Measurements from ENCODE around the gene RHD. TPM values are rescaled to one million over a fixed set of nuclear protein-coding genes. Genes with fewer than 3 reads are reported as not detected.

Gene RHD
- total RNA-seq, 1 experiment from 2014 or later, result not detected

DNA sequence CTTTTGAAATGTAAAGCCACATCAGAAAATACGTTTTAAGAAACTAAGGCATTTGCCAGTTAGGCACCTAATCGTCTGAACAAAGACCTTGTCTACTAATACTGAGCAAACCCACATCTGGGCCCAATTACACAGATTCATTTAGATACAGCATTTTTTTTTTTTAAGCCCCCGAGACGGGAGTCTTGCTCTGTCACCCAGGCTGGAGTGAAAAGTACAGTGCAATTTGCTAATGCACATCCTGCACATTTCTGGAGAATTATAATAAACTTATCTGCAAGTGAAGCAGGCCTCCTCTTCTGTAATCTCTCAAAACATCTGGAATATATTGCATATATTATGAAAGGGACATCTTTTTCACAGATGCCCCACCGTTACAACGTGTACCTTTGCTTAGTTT is 28.4 kb upstream of the RHD start:
- no peaks in the 10 kb centered on the region for H3K27me3 Mint-ChIP-seq (ENCODE audit: unreplicated experiment)
- TF ChIP-seq, protein P1, sequence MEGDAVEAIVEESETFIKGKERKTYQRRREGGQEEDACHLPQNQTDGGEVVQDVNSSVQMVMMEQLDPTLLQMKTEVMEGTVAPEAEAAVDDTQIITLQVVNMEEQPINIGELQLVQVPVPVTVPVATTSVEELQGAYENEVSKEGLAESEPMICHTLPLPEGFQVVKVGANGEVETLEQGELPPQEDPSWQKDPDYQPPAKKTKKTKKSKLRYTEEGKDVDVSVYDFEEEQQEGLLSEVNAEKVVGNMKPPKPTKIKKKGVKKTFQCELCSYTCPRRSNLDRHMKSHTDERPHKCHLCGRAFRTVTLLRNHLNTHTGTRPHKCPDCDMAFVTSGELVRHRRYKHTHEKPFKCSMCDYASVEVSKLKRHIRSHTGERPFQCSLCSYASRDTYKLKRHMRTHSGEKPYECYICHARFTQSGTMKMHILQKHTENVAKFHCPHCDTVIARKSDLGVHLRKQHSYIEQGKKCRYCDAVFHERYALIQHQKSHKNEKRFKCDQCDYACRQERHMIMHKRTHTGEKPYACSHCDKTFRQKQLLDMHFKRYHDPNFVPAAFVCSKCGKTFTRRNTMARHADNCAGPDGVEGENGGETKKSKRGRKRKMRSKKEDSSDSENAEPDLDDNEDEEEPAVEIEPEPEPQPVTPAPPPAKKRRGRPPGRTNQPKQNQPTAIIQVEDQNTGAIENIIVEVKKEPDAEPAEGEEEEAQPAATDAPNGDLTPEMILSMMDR (IDR thresholded peaks at IDR 0.05; ENCODE audit: unreplicated experiment), result no peak
- H3K36me3 Mint-ChIP-seq (ENCODE audit: insufficient read depth, unreplicated experiment), result peaks cover 74% of the 10 kb centered on the region
- no peak for DNase-seq
- no TSS peak for BruUV-seq (replicated peaks)
- no peak overlapping the region for H3K4me3 Mint-ChIP-seq (ENCODE audit: low read depth, unreplicated experiment)
- H3K9me3 Mint-ChIP-seq (ENCODE audit: low read depth, unreplicated experiment), result no peaks in the 10 kb centered on the region
- H3K4me1 Mint-ChIP-seq (ENCODE audit: low read depth, unreplicated experiment), result peaks cover 14% of the 10 kb centered on the region
- CTCF ChIA-PET, result no interaction called here
- H3K27ac Mint-ChIP-seq (ENCODE audit: unreplicated experiment), result no peak overlapping the region
- intact Hi-C loops (cut with micrococcal nuclease; ENCODE audit: unreplicated experiment), result no loop called here

DNA sequence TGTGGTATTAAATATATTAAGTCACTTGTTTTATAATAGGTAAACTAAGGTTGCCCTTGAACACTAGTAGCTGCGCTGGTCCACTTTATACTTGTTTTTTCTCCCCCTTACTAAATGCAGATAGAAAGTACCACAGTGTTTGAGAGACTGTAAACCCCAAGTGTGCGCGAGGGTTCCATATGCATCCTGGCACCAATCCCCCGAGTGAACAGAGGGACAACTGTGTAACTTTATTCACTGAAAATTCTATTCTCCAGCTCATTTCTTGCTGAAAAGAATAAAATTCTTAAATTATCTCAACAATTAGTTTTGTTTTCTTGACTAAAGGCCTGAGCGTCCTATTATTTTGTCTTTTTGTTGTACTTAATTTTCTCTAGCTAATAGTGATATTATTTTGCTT is 26.9 kb upstream of the RHD start:
- peaks cover 59% of the 10 kb centered on the region for H3K36me3 Mint-ChIP-seq (ENCODE audit: insufficient read depth, unreplicated experiment)
- no peak for DNase-seq
- TF ChIP-seq, protein P1 (IDR thresholded peaks at IDR 0.05; ENCODE audit: unreplicated experiment), result no peak
- CTCF ChIA-PET, result no interaction called here
- H3K4me3 Mint-ChIP-seq (ENCODE audit: low read depth, unreplicated experiment), result peak overlapping the region; percentile 88
- intact Hi-C loops (cut with micrococcal nuclease; ENCODE audit: unreplicated experiment), result no loop called here
- no peaks in the 10 kb centered on the region for H3K9me3 Mint-ChIP-seq (ENCODE audit: low read depth, unreplicated experiment)
- H3K4me1 Mint-ChIP-seq (ENCODE audit: low read depth, unreplicated experiment), result peaks cover under 1% of the 10 kb centered on the region
- no peaks in the 10 kb centered on the region for H3K27me3 Mint-ChIP-seq (ENCODE audit: unreplicated experiment)
- no TSS peak for BruUV-seq (replicated peaks)
- H3K27ac Mint-ChIP-seq (ENCODE audit: unreplicated experiment), result peak overlapping the region; percentile 39

DNA sequence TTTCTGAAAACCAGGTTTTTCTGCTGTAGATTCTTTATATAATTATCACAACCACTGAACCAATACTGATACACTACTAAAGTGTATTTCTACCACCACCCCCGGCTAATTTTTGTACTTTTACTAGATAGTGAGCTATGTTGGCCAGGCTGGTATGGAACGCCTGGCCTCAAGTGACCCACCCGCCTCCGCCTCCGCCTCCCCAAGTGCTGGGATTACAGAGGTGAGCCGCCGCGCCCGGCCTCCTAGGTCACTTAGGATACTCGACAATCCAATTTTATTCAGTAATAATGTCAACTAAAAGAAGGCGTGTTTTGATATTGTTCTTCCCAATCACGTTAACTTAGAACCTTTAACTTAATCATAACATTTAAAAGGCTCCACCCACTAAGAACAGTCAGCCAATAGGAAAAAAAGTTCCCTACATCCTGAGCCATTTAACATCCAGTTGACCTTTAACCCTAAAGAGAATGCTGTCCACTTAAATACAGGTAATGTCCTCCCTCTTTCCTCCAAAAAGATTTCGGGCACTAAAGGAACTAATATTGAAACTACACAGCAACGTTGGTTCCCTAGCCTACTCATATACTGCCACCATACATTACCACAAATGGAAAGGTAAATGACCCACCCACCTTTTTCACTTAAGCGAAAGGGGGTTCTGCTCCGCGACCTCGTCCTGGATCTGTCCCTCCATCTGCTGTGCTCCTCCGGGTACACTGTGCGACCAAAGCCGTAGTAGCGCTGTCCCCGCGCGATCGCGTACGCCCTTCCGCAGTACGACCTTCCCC is 26.3 kb upstream of the RHD start:
- no TSS peak for BruUV-seq (replicated peaks)
- Mint-ChIP-seq H3K36me3 (ENCODE audit: insufficient read depth, unreplicated experiment) (peaks cover 56% of the 10 kb centered on the region), H3K9me3 (ENCODE audit: low read depth, unreplicated experiment) (no peaks in the 10 kb centered on the region), H3K4me1 (ENCODE audit: low read depth, unreplicated experiment) (no peaks in the 10 kb centered on the region), H3K27ac (ENCODE audit: unreplicated experiment) (peak overlapping the region; percentile 39), H3K27me3 (ENCODE audit: unreplicated experiment) (no peaks in the 10 kb centered on the region), H3K4me3 (ENCODE audit: low read depth, unreplicated experiment) (peak overlapping the region; percentile 88)
- CTCF ChIA-PET, result no interaction called here
- TF ChIP-seq, protein P1 (IDR thresholded peaks at IDR 0.05; ENCODE audit: unreplicated experiment), result no peak
- intact Hi-C loops (cut with micrococcal nuclease; ENCODE audit: unreplicated experiment), result no loop called here
- peak; percentile 11 for DNase-seq

DNA sequence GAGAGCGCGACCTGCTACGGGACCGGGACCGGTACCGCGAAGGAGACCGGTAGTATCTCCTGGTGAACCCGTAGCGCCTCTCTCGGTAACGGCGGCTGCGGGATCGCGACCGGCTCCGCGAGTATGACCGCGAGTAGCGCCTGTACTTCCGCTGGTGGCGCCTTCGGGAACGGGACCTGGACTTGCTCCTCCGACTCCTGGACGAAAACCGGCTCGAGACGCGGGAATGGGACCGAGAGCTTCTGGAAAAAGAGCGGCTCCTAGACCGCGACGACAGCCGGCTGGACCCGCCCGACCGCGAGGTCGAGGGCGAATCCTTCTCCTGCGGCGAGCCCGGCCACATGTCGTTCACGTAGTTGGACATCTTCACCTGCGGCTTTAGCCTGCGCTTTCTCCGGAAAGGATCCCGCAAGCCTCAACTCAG is 25.7 kb upstream of the RHD start:
- no peaks in the 10 kb centered on the region for H3K27me3 Mint-ChIP-seq (ENCODE audit: unreplicated experiment)
- peaks cover 52% of the 10 kb centered on the region for H3K36me3 Mint-ChIP-seq (ENCODE audit: insufficient read depth, unreplicated experiment)
- BruUV-seq (replicated peaks), result no TSS peak
- no peak for DNase-seq
- TF ChIP-seq, protein P1 (IDR thresholded peaks at IDR 0.05; ENCODE audit: unreplicated experiment), result no peak
- no peaks in the 10 kb centered on the region for H3K4me1 Mint-ChIP-seq (ENCODE audit: low read depth, unreplicated experiment)
- CTCF ChIA-PET, result no interaction called here
- H3K9me3 Mint-ChIP-seq (ENCODE audit: low read depth, unreplicated experiment), result no peaks in the 10 kb centered on the region
- intact Hi-C loops (cut with micrococcal nuclease; ENCODE audit: unreplicated experiment), result no loop called here
- peak overlapping the region; percentile 94 for H3K27ac Mint-ChIP-seq (ENCODE audit: unreplicated experiment)
- H3K4me3 Mint-ChIP-seq (ENCODE audit: low read depth, unreplicated experiment), result peak overlapping the region; percentile 88
